ENCODE data around the gene RGMA. TPM values are rescaled to one million over a fixed set of nuclear protein-coding genes. Genes with fewer than 3 reads are reported as not detected.

RGMA gene
- total RNA-seq, 1 experiment from 2014 or later = 5.5 TPM

DNA sequence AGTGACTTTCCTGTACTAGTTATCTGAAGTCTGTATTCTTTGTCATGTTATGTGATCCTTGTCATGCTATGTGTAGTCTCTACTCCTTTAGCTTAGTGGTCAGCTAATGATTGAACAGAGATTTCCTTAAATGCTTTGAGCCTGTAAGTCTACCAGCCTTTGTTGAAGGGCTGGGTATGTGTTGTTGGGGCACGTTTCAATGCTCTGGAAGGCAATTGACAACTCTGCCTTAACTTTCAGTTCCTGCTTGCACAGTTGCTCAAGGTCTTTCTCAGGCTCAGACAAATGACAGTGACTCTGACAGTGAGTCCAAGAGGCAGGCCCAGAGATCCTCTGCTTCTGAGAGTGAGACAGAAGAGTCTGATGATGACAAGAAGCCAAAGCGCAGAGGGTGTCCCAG lies 99.5 kb downstream of the RGMA start:
- H3K79me2 ChIP-seq (ENCODE audit: insufficient read depth, low read length) = peaks cover 77% of the 10 kb centered on the region
- no peak overlapping the region for H3K4me2 ChIP-seq (ENCODE audit: low read length)
- no peaks in the 10 kb centered on the region for H3K4me1 ChIP-seq (ENCODE audit: control insufficient read depth in 1 of 2, insufficient read depth in 2 of 2, low read length in 2 of 2)
- no peak overlapping the region for H3K4me3 ChIP-seq (replicated peaks in 1 of 2; ENCODE audit: low read depth in 1 of 2, low read length in 2 of 2)
- ChIA-PET POLR2A (no interaction called here), CTCF (no interaction called here), RAD21 (ENCODE audit: low non-redundant PET in 1 of 2, low total read pairs in 2 of 2, uncharacterized antibody in 2 of 2, unreplicated experiment in 2 of 2) (no interaction called here)
- H4K20me1 ChIP-seq (ENCODE audit: insufficient read depth) = peaks cover 7% of the 10 kb centered on the region; the same call in 1 of the 2 replicates
- H3K9me2 ChIP-seq (ENCODE audit: insufficient read depth) = no peaks in the 10 kb centered on the region
- no peak overlapping the region for H2AFZ ChIP-seq (ENCODE audit: low read depth, low read length, poor library complexity, severe bottlenecking)
- DNase-seq (ENCODE audit: low read depth, low spot score) = no peak
- no peaks in the 10 kb centered on the region for H3K27me3 ChIP-seq (ENCODE audit: insufficient read depth, low read length)
- no peak overlapping the region for H3K9ac ChIP-seq (ENCODE audit: low read length)
- peaks cover 48 to 58% of the 10 kb centered on the region in 2 experiments for H3K36me3 ChIP-seq (ENCODE audit: control insufficient read depth in 1 of 2, insufficient read depth in 2 of 2, low read length in 2 of 2)
- no peak overlapping the region for H3K27ac ChIP-seq (ENCODE audit: low read depth, low read length)
- TF ChIP-seq YY1 (IDR thresholded peaks at IDR 0.05; ENCODE audit: extremely low read depth, insufficient replicate concordance, low read depth, low read length) (no peak), EGR1 (IDR thresholded peaks at IDR 0.05; ENCODE audit: low read depth) (no peak), ATF3 (IDR thresholded peaks at IDR 0.05) (no peak), RAD21 (IDR thresholded peaks at IDR 0.05; ENCODE audit: low read depth) (no peak), CBX3 (IDR thresholded peaks at IDR 0.05; ENCODE audit: low read depth) (no peak), TCF7L2 (IDR thresholded peaks at IDR 0.05; ENCODE audit: borderline replicate concordance, extremely low read depth, insufficient read depth, insufficient read length) (no peak), CEBPB (IDR thresholded peaks at IDR 0.05; ENCODE audit: low read depth) (no peak), REST (IDR thresholded peaks at IDR 0.05; ENCODE audit: low read depth) (no peak), POLR2A (IDR thresholded peaks at IDR 0.05; ENCODE audit: borderline replicate concordance, extremely low read depth, insufficient read depth, insufficient read length) (no peak), EZH2phosphoT487 (IDR thresholded peaks at IDR 0.05; ENCODE audit: borderline replicate concordance) (no peak), ZNF274 (IDR thresholded peaks at IDR 0.05; ENCODE audit: low read depth, low read length) (no peak), EZH2 (IDR thresholded peaks at IDR 0.05) (no peak)
- H3K9me3 ChIP-seq (ENCODE audit: control insufficient read depth in 1 of 2, insufficient read depth in 1 of 2, low read depth in 1 of 2, low read length in 2 of 2) = no peaks in the 10 kb centered on the region
- ATAC-seq = no peak
- BruUV-seq (replicated peaks) = no TSS peak
- intact Hi-C loops (cut with micrococcal nuclease) = no loop called here

Other genes with a start within 250 kb of the RGMA start
- 116 TPM for gene CHD2, start 188.9 kb downstream of the RGMA start, total RNA-seq (2021; ENCODE audit: unreplicated experiment)